Liver (tissue), 9 donors: ENCODE data around the gene CYBA. TPM values are rescaled to one million over a fixed set of nuclear protein-coding genes. Genes with fewer than 3 reads are reported as not detected.

Experiments
- DNase-seq: peaks from one replicate; pipeline ENCODE4 v3.0.0-alpha.2; 2017; ENCODE audit warnings: low spot score
- H3K27ac ChIP-seq, 2 donors: one replicate each; pipeline ENCODE4 v1.7.0; 2013; ENCODE audit warnings: inconsistent platforms in 2 of 2, low read length in 2 of 2, control low read depth in 1 of 2, low read depth in 1 of 2, mild to moderate bottlenecking in 1 of 2
- H3K27me3 ChIP-seq, 4 donors: one replicate each; pipeline versions ENCODE4 v1.6.1 to v1.7.0; 2013; ENCODE audit warnings: low read length in 3 of 4, inconsistent platforms in 1 of 4, mild to moderate bottlenecking in 1 of 4, moderate library complexity in 1 of 4; ENCODE audit not compliant: control insufficient read depth in 4 of 4, insufficient read depth in 4 of 4
- H3K36me3 ChIP-seq, 4 donors: one replicate each; pipeline versions ENCODE4 v1.6.1 to v1.7.0; 2013; ENCODE audit warnings: low read length in 3 of 4, mild to moderate bottlenecking in 3 of 4, low read depth in 1 of 4, moderate library complexity in 1 of 4; ENCODE audit not compliant: control insufficient read depth in 4 of 4, insufficient read depth in 3 of 4
- H3K4me1 ChIP-seq, 4 donors: one replicate each; pipeline versions ENCODE4 v1.6.1 to v1.7.0; 2013; ENCODE audit warnings: low read length in 3 of 4, mild to moderate bottlenecking in 3 of 4, moderate library complexity in 1 of 4; ENCODE audit not compliant: control insufficient read depth in 4 of 4, insufficient read depth in 4 of 4
- H3K4me3 ChIP-seq, 3 donors: one replicate each; pipeline versions ENCODE4 v1.6.1 to v1.7.0; 2013; ENCODE audit warnings: low read length in 3 of 3, control low read depth in 1 of 3, low read depth in 1 of 3, mild to moderate bottlenecking in 1 of 3
- H3K9ac ChIP-seq, 2 donors: one replicate each; pipeline ENCODE4 v1.7.0; 2013; ENCODE audit warnings: low read length in 2 of 2, mild to moderate bottlenecking in 2 of 2, moderate library complexity in 2 of 2, control low read depth in 1 of 2, low read depth in 1 of 2
- H3K9me3 ChIP-seq, 4 donors: one replicate each; pipeline versions ENCODE4 v1.6.1 to v1.7.0; 2013; ENCODE audit warnings: low read length in 3 of 4; ENCODE audit not compliant: control insufficient read depth in 4 of 4
- ATF3 ChIP-seq: IDR thresholded peaks from 2 replicates; pipeline ENCODE4 v1.6.1; 2016; ENCODE audit warnings: antibody characterized with exemption
- CTCF ChIP-seq: fragments of 150-350 bp; IDR thresholded peaks from 2 replicates; pipeline ENCODE4 v1.5.1; 2017; ENCODE audit warnings: improper control_type of control experiment, low read depth, low read length; ENCODE audit not compliant: missing input control
- EGR1 ChIP-seq, 2 donors: IDR thresholded peaks; 2 replicates each; pipeline ENCODE4 v1.6.1; 2016 to 2018; ENCODE audit warnings: antibody characterized with exemption in 2 of 2, low read depth in 2 of 2
- FOXA1 ChIP-seq: IDR thresholded peaks from 2 replicates; pipeline ENCODE4 v1.6.1; 2016; ENCODE audit warnings: antibody characterized with exemption
- FOXA2 ChIP-seq: IDR thresholded peaks from 2 replicates; pipeline ENCODE4 v1.6.1; 2016; ENCODE audit warnings: antibody characterized with exemption
- GABPA ChIP-seq, 2 donors: IDR thresholded peaks in 1 of 2; conservative IDR thresholded peaks in 1 of 2; 2 replicates each; pipeline ENCODE4 v1.6.1; 2016; ENCODE audit warnings: antibody characterized with exemption in 2 of 2, mild to moderate bottlenecking in 1 of 2, moderate library complexity in 1 of 2
- HNF4A ChIP-seq, 2 donors: conservative IDR thresholded peaks; 2 replicates each; pipeline ENCODE4 v1.6.1; 2016; ENCODE audit warnings: antibody characterized with exemption in 2 of 2, mild to moderate bottlenecking in 2 of 2
- HNF4G ChIP-seq: IDR thresholded peaks from 2 replicates; pipeline ENCODE4 v1.6.1; 2016; ENCODE audit warnings: antibody characterized with exemption
- JUND ChIP-seq, 2 donors: IDR thresholded peaks; 2 replicates each; pipeline ENCODE4 v1.6.1; 2016; ENCODE audit warnings: antibody characterized with exemption in 2 of 2
- MAX ChIP-seq: IDR thresholded peaks from 2 replicates; pipeline ENCODE4 v1.6.1; 2016; ENCODE audit warnings: antibody characterized with exemption
- RAD21 ChIP-seq, 2 donors: IDR thresholded peaks; 2 replicates each; pipeline ENCODE4 v1.6.1; 2016; ENCODE audit warnings: antibody characterized with exemption in 2 of 2, mild to moderate bottlenecking in 2 of 2
- REST ChIP-seq: IDR thresholded peaks from 2 replicates; pipeline ENCODE4 v1.6.1; 2016; ENCODE audit warnings: antibody characterized with exemption, mild to moderate bottlenecking
- RXRA ChIP-seq, 2 donors: IDR thresholded peaks; 2 replicates each; pipeline ENCODE4 v1.6.1; 2017 to 2018; ENCODE audit warnings: antibody characterized with exemption in 2 of 2, mild to moderate bottlenecking in 1 of 2
- SP1 ChIP-seq: IDR thresholded peaks from 2 replicates; pipeline ENCODE4 v1.6.1; 2018; ENCODE audit warnings: antibody characterized with exemption, mild to moderate bottlenecking
- TAF1 ChIP-seq: conservative IDR thresholded peaks from 2 replicates; pipeline ENCODE4 v1.6.1; 2016; ENCODE audit warnings: antibody characterized with exemption, mild to moderate bottlenecking
- ZBTB33 ChIP-seq: IDR thresholded peaks from 2 replicates; pipeline ENCODE4 v1.6.1; 2016; ENCODE audit warnings: antibody characterized with exemption
- WGBS: extraction: QIAGEN DNeasy Blood & Tissue Kit; methylation state at CpG from one replicate; pipeline ENCODE4 v1.1.7; 2013; 5-methylcytosine and 5-hydroxymethylcytosine counted together
- polyA plus RNA-seq, 2 donors: library from polyadenylated mRNA; stranded (reverse) in 1 of 2; unstranded in 1 of 2; fragments of 200-250 nt in 1 of 2; fragments of >200 nt in 1 of 2; fragmentation: Nextera tagmentation in 1 of 2; extraction: Ambion mirVana in 1 of 2; gene quantifications; one replicate each; pipeline versions ENCODE4 v1.2.1 to v1.2.3, GENCODE V29; 2013 to 2015
- total RNA-seq, 2 donors: library from RNA; depleted of rRNA; stranded (reverse); fragments of >200 nt; gene quantifications; one replicate each; pipeline ENCODE4 v1.2.3, GENCODE V29; 2014
- donor health status: healthy.
- donor health status: healthy.
- donor health status: healthy.
- donor health status: healthy.
- donor health status: healthy.

Gene CYBA
- total and polyA plus RNA-seq, 4 donors: 39.0 to 217 (median 52.6) TPM

- Histone ChIP-seq H3K9ac (no peak overlapping the region), H3K4me3 (no peak overlapping the region), H3K4me1 (peaks cover 0 to 4% (median 0%) of the 10 kb centered on the region in 4 donors), H3K36me3 (peaks cover 2 to 16% (median 8%) of the 10 kb centered on the region in 4 donors), H3K27me3 (peaks cover 0 to 3% (median under 1%) of the 10 kb centered on the region in 4 donors), H3K9me3 (no peaks in the 10 kb centered on the region), H3K27ac (no peak overlapping the region)
- WGBS: 94% methylated on average over 17 of the region's 17 CpGs
- DNase-seq: no peak
- no peak for TF ChIP-seq MAX
- no peak for TF ChIP-seq SP1
- no peak for TF ChIP-seq TAF1
- TF ChIP-seq FOXA2: no peak
- TF ChIP-seq ZBTB33: no peak
- no peak for TF ChIP-seq HNF4A (conservative IDR thresholded peaks at IDR 0.05)
- no peak for TF ChIP-seq GABPA (IDR thresholded peaks at IDR 0.05 in 1 of 2, conservative IDR thresholded peaks at IDR 0.05 in 1 of 2)
- no peak for TF ChIP-seq JUND (IDR thresholded peaks at IDR 0.05)
- no peak for TF ChIP-seq ATF3
- no peak for TF ChIP-seq RXRA (IDR thresholded peaks at IDR 0.05)
- no peak for TF ChIP-seq CTCF
- no peak for TF ChIP-seq FOXA1
- no peak for TF ChIP-seq RAD21 (IDR thresholded peaks at IDR 0.05)
- TF ChIP-seq HNF4G: no peak
Measured at GRCh38 chr16:88635671-88636319, 15.1 kb downstream of the CYBA start.

GRCh38 chr16:88634994-88635670 is 15.7 kb downstream of the CYBA start:
- Histone ChIP-seq H3K4me1 (peaks cover 0 to 4% (median 0%) of the 10 kb centered on the region in 4 donors), H3K36me3 (peaks cover 4 to 20% (median 10%) of the 10 kb centered on the region in 4 donors), H3K9ac (no peak overlapping the region), H3K27ac (no peak overlapping the region), H3K4me3 (peak overlapping the region in 1 of 3 donors; percentile 38), H3K9me3 (no peaks in the 10 kb centered on the region), H3K27me3 (peaks cover 0 to 3% (median under 1%) of the 10 kb centered on the region in 4 donors)
- DNase-seq: no peak
- WGBS: 65% methylated on average over 28 of the region's 28 CpGs
- TF ChIP-seq MAX (no peak), FOXA2 (no peak), HNF4A (conservative IDR thresholded peaks at IDR 0.05) (no peak), RXRA (IDR thresholded peaks at IDR 0.05) (no peak), REST (no peak), EGR1 (IDR thresholded peaks at IDR 0.05; ENCODE audit: low read depth in 2 of 2) (no peak), ATF3 (no peak), RAD21 (IDR thresholded peaks at IDR 0.05) (no peak), TAF1 (no peak), ZBTB33 (no peak)
